ENCODE data around the gene HRC.

The HRC gene

DNA sequence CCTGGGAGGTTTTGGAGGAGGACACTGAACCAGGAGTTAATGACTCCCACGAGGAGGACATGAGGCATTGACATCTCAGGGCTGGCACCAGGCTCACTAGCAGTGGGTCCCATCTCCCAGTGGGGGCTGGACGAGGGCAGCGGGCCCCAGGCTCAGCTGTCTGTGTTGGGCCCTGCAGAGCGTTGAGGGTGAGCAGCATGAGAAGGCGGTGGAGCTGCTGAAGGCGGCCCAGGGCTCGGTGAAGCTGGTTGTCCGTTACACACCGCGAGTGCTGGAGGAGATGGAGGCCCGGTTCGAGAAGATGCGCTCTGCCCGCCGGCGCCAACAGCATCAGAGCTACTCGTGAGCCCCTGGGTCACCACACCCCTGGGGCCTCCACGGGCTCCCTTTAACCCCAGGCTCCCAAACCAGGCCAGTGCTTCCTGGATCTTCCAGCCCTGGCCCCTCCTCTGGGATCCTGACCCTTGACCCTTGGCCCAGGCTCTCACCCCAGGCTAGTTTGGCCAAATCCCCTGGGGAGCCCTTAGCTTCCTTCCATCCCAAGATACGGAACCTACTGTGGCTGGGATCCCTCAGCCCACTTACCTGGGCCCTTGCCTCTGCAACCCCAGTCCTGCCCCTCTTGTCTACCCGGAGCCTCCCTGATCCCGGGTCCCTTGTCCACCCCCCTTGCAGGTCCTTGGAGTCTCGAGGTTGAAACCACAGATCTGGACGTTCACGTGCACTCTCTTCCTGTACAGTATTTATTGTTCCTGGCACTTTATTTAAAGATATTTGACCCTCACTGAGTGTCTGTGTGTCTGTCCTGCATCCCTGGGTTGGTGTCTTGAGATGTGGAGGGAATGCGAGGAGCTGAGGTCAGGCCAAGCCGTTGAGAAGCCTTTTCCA is 37.3 kb downstream of the HRC start:
- no peak for DNase-seq (ENCODE audit: low read depth in 1 of 2, low spot score in 1 of 2)

DNA sequence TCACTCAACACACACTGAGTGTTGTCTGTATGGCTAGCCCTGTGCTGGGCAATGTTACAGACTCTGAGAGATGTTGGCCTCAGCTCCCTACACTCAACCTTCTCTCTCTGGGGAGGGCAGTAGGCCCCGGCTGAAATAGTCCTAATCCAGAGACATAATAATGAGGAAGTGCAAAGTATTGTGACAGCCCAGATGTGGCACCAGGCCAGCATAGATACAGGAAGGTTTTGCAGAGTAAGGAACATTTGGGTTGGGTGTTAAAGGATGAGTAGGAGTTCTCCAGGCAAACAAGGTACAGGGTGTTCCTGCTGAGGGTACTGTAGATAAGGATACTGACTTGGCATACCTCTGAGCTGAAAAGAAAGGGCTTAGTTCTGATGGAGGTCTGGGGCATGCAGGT is 38.7 kb downstream of the HRC start:
- DNase-seq (ENCODE audit: low read depth in 1 of 2, low spot score in 1 of 2) = no peak

DNA sequence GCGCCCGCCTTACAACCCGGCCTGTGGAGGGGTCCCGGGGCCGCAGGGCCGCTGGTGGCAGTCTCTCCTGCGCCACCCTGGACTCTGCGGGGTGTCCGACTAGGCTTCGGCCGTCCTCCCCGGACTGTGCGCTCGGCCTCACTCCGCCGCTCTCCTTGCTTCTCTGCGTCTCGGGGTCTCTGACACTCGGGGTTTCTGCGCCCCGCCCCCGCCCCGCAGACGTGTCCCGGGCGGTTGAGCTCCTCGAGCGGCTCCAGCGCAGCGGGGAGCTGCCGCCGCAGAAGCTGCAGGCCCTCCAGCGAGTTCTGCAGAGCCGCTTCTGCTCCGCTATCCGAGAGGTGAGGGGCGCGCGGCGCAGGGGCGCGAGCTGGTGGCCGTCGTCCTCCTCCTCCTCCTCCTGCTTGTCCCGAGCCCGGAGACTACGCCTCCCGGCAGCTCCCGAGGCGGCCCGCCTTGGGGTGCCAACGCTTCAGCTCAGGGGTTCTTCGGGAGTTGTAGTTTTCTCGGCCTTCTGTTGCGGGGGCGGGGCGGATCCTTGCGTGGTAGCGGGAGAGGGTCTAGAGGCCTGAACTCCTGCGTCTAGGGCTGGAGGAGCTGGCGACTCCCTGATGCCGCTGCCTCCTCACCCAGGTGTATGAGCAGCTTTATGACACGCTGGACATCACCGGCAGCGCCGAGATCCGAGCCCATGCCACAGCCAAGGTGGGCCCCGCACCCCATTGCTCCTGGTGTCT is 40.4 kb downstream of the HRC start:
- DNase-seq (ENCODE audit: low read depth in 1 of 2, low spot score in 1 of 2) = peak; percentile 26 to 44

DNA sequence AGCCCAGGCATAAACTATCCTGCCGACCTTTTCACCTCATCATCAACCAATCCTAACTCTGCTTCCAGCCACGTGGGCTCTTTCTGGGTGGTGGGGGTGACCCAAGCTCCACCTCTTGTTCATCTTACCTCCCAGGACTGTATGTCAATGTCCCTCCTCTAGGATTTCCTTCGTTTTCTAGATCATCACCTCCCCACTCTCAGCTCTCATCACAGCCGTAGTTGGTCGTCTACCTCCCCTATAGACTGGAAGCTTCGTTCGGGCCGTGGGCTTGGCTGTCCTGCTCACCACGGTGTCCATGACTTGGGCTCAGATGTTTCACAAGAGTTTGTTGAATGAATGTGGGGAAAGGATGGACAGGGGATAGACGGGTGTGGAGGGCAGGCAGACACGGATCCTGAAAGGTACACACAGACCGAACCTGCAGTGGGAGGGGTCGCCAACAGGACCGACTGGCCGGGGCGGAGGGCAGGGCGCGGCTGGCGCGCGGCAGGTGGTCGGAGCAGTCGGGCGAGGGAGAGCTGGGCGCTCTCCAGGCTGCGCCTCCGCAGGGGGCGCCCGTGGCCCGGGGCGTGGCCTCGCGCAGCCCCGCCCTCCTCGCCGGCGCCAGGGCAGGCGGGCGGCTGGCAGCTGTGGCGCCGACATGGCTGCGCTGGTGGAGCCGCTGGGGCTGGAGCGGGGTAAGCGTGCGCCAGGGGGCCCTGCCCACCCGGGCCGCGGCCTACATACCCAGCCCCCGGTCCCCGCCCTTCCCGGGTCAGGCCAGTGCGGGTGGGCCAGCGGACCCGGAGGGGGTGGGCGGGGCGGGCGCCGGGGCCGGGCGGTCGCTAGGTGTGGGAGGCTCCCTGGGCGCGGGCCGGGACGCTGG is 41.2 kb downstream of the HRC start, which contains the start of gene LIN7B:
TSS of gene LIN7B (plus strand) at position 609 of the 868 bp plus-strand sequence. CDS start at position 644, 35 bp downstream.
- peak; percentile 40 to 66 for DNase-seq (ENCODE audit: low read depth in 1 of 2, low spot score in 1 of 2)

DNA sequence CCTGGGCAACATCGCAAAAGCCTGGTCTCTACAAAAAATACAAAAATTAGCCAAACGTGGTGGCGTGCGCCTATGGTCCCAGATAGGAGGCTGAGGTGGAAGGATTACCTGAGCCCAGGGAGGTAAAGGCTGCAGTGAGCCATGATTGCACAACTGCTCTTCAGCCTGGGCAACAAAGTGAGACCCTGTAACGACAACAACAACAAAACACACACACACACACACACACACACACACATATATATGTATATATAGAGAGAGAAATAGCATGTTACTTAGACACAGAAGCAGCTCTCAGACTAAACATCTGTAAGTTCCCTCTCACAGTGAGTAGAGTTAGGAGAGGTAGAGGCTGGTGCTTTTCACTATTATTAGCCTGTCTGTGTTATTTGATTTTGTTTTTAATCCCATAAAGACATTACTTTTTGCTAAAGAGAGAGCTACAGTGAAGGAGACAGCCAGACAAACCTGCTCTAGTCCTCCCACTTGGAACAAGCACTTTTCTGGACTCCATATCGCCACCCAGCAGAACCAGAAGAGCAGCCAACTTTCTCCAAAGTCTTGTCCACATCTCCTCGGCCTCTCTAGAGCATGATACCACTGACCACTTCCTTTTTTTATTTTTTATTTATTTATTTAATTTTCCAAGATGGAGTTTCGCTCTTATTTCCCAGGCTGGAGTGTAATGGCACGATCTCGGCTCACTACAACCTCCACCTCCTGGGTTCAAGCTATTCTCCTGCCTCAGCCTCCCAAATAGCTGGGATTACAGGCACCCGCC is 43.8 kb downstream of the HRC start:
- no peak for DNase-seq (ENCODE audit: low read depth in 1 of 2, low spot score in 1 of 2)

DNA sequence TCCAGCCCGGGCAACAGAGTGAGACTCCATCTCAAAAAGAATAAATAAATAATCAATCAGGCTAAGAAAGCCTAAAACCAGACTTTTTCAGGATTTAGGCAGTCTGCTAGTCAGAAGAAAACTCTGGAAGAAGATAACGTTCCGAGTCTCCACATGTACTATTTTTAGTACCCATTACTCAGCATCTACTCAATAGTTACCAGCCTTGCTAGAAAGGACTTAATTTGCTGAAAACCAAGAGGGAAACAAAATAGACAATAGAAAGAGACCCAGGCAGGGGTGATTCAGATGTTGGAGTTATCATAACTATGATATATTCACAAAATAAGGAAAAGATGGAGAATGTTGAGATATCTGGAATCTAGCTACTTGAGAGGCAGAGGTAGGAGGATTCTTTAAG is 44.6 kb downstream of the HRC start:
- no peak for DNase-seq (ENCODE audit: low read depth in 1 of 2, low spot score in 1 of 2)

DNA sequence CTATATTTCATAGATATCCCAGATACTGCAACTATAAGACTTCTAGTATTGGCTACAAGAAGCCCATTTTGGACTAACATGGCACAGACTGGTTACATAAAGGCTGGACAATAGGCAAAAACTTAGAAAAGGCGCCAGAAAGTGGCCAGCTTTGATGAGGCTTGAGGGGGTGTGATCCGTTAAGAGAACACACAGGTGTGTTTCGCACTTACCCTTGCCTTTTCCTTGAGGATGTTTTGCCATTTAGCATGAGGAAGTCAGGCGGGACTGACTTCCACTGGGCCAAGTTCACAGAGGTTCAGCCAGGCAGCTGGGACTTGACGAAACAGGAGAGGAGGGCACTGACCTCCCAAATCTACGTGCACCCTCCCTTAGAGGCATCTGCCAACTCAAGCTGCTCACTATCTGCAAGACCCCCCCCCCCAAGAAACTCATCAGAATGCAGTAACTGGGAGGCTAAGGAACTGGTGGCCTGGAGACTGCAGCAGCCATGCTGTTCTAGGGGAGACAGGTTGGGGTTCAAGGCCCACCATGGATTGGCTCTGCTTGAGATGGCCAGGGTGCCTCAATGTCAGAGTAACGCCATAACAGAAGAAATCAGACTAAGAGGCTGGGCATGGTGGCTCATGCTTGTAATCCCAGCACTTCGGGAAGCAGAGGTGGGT is 45.5 kb downstream of the HRC start:
- DNase-seq (ENCODE audit: low read depth in 1 of 2, low spot score in 1 of 2) = no peak

DNA sequence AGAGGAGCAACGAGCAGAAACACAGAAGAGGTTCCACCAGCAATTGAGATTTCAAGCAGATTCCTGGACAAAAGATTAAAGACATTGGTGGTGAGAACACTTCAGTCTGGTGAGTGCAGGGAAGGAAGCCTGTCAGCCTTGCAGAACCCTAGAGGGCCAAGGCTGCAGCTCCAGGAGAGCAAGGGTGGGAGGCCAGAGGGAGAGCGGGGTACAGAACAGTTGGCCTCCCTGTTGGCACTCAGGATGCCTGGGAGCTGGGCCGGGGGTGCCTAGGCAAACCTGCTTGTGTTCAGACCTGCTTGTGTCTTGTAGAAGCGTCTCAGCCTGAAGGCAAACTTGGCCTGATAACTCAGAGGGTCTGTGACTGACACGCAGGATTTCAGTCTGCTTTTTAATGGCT is 46.1 kb downstream of the HRC start:
- DNase-seq (ENCODE audit: low read depth in 1 of 2, low spot score in 1 of 2) = no peak

DNA sequence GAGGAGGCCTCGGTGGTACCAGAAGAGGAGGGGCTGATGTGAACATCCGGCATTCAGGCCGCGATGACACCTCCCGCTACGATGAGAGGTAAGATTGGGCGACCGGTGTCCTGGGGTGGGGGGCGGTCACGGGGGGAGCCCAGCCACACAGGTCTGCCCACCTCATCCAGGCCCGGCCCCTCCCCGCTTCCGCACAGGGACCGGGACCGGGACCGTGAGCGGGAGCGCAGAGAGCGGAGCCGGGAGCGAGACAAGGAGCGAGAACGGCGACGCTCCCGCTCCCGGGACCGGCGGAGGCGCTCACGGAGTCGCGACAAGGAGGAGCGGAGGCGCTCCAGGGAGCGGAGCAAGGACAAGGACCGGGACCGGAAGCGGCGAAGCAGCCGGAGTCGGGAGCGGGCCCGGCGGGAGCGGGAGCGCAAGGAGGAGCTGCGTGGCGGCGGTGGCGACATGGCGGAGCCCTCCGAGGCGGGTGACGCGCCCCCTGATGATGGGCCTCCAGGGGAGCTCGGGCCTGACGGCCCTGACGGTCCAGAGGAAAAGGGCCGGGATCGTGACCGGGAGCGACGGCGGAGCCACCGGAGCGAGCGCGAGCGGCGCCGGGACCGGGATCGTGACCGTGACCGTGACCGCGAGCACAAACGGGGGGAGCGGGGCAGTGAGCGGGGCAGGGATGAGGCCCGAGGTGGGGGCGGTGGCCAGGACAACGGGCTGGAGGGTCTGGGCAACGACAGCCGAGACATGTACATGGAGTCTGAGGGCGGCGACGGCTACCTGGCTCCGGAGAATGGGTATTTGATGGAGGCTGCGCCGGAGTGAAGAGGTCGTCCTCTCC is 47.4 kb downstream of the HRC start:
- DNase-seq (ENCODE audit: low read depth in 1 of 2, low spot score in 1 of 2) = no peak

DNA sequence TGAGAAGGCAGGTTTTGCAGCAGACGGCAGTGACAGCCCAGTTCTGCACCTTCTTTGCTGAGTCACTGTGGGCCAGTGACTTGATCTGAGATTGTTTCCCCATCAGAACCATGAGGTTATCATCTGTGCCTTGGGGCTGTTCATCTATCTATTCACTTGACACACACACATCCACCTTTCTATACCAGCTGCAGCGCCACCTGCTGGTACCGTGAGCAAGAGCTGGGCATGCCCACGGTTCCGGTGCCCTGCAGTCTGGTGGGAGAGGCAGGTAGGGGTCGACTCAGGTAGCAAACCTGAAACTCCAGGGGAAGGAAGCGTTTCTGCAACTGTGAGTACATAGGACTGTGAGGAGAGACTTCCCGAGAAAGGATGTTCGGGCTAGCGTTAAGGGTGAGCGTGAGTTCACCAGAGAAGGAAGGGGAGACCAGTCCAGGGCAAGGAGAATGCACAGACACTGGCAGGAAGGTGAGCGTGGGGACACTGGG is 48.5 kb downstream of the HRC start:
- DNase-seq (ENCODE audit: low read depth in 1 of 2, low spot score in 1 of 2) = peak in 1 of 2 donors; percentile 42

DNA sequence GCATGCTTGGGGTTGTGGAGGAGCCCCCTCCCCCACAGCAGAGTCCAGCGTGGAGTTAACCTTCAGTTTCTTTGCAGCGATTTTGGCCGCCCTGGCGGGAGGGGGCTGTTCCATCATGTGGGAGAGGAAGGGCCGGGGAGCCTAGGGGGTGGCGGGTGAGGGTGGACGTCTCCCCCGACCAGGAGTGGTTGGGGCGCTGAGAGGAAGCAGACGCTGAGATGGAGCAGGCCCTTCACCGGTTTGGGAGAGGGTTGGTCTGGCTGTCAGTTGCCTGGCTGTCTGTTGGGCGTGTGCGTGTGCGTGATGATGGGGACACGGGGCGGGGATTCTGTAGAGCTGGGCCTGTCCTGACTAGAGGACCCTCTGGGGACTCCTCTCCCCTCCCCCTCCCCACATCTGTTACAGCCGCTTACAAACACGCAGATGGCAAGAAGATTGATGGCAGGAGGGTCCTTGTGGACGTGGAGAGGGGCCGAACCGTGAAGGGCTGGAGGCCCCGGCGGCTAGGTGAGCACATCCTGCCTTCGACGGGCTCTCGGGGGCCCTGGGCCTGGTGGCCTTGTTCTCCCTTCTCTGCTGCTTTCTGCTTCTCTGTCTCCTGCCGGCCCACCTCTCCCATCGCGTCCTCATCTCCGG is 50.8 kb downstream of the HRC start:
- no peak for DNase-seq (ENCODE audit: low read depth in 1 of 2, low spot score in 1 of 2)

DNA sequence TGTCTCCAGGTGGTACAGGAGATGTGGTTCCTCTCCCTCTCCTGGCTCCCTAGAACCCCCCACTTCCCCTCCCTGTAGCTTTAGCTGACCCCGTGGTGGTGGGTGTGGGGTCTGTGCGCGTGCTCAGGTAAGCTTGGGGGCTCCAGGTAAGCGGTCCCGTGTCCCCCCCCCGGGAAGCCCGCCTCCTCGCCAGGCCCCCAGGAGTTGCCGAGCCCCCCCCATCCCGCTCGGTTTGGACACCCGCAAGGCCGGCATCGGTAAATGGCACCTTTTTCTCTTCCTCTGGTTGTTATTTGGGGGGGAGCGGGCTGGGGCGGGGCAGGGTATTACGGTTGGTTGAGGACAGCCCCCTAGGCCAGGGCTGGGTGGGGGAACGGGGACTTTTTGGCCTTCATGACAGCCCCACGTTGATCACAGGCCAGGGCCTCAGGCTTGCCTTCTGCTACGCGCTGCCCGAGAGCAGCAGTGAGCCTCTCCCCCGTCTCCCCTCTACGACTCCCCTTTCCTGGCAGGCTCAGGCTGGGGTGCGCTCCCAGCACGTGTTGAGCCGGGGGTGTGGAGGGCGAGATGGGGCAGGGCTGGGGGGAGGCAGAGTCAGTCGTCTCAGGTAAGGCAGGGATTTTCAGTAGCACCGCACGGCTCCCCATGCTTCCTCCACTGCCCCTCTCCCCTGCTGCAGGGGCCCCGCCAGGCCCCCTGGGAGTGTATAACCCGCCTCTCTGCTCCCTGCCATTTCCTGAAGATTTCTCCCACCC is 51.7 kb downstream of the HRC start:
- no peak for DNase-seq (ENCODE audit: low read depth in 1 of 2, low spot score in 1 of 2)

DNA sequence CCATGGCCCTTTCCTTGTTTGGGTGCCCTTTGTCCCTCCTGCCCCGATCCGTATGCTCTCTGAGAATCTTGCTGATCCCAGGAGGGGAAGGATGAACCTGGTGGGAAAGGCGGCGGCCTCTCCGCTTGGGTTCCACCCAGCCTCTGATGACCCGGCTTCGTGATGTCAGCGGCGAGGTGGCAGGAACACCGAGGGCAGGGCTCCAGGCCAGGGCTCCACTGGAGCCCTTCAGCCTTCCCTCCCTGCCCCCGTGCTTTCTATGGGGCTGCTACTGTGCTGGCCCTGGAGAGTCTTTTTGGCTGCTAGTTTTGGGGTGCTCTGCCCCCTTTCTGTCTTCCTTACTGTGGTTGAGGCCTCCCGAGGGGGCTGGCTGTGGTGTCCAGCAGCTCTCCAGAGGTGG is 52.9 kb downstream of the HRC start:
- no peak for DNase-seq (ENCODE audit: low read depth in 1 of 2, low spot score in 1 of 2)

Data from activated CD4-positive, alpha-beta T cell treated with anti-CD3 and anti-CD28 coated beads, Interleukin-2, amount 50 U/mL, for 24 hours (primary cell).